HG03354 (cell line): Measurements from ENCODE around the gene GRK1.
"Not testable (repeated sequence)": the region's sequence is repeated elsewhere in the genome, so short reads cannot be mapped to it uniquely, and the experiment has no call there.

Experiments used
- ATAC-seq: cut with Tn5 transposase; IDR thresholded peaks from one replicate; pipeline ENCODE4 v1.9.1; 2021; ENCODE audit warnings: mild to moderate bottlenecking; ENCODE audit not compliant: unreplicated experiment, poor library complexity, severe bottlenecking

GRK1 gene

GRCh38 chr13:113750554-113751399, 83.8 kb downstream of the GRK1 start:
- ATAC-seq = no peak

DNA sequence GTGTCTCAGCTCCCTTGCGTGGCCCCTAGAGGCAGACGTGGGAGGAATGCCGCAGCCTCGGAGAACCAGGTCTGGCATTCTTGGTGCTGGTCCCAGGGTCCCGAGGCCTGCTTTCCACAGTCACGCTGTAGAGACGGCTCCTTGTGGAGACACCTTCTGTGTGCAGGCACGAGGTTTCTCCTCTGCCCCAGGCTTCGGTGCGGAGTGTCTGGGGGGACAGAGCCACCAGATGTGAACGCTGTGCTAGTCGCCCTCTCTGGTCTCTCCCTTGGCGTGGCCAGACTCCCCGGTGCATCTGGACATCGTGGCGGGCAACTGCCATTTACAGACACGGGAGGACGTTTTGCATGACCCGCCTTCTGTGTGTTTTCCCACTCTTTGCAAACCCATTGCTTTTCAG, 84.5 kb downstream of the GRK1 start:
- no peak for ATAC-seq

- ATAC-seq = not testable (repeated sequence)
These were observed 85.4 kb downstream of the GRK1 start for GRCh38 chr13:113752211-113752986.

- no peak for ATAC-seq
These were observed 86.2 kb downstream of the GRK1 start for GRCh38 chr13:113753171-113753570.

DNA sequence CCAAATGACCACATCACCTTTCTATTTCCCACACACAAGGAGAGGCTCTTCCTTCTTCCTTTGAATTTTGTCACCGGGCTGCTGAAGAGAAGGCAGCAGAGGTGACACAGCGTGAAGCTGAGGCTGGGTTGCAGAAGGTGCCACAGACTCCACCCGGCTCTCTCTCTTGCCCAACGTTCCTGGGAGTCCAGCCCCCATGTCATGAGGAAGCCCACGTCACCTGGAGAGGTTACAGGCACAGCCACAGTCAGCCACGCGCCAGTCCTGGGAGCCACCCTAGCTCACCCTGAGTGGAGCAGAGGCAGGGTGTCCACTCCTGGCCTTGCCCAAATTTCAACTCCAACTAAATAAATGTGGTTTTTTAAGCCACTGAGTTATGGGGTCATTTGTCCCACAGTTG, 87.2 kb downstream of the GRK1 start:
- ATAC-seq = no peak

- ATAC-seq = no peak
These were observed 87.7 kb downstream of the GRK1 start for GRCh38 chr13:113754691-113755090.

DNA sequence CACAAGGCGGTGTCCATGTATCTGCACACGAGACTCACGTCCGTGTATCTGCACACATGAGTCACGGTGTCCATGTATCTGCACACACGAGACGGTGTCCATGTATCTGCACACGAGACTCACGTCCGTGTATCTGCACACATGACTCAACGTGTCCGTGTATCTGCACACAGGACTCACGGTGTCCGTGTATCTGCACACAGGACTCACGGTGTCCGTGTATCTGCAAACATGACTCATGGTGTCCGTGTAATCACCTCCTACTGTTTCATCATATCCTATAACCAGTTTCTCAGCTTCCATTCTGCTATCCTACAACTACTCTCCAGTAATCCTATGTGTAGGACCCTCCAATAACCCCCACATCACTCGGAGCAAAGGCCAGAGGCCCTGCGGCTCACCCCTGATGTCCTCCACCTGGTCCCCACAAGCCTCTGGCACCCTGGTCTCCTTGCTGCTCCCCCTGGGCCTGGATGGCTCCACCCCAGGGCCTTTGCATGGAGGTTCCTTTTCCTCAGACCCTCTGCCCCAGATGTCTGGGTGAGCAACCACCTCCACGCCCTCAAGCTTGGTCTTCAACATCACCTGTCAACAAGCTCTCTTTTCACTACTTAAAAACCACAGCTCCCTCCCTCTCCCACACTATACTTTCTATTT, 89.5 kb downstream of the GRK1 start:
- no peak for ATAC-seq

GRCh38 chr13:113758651-113759524, 91.9 kb downstream of the GRK1 start, which contains the start of gene TMEM255B:
Gene TMEM255B, plus strand, starts transcription at chr13:113759226. Its CDS starts 44 bp downstream, at chr13:113759270.
- peak; percentile 70 for ATAC-seq

DNA sequence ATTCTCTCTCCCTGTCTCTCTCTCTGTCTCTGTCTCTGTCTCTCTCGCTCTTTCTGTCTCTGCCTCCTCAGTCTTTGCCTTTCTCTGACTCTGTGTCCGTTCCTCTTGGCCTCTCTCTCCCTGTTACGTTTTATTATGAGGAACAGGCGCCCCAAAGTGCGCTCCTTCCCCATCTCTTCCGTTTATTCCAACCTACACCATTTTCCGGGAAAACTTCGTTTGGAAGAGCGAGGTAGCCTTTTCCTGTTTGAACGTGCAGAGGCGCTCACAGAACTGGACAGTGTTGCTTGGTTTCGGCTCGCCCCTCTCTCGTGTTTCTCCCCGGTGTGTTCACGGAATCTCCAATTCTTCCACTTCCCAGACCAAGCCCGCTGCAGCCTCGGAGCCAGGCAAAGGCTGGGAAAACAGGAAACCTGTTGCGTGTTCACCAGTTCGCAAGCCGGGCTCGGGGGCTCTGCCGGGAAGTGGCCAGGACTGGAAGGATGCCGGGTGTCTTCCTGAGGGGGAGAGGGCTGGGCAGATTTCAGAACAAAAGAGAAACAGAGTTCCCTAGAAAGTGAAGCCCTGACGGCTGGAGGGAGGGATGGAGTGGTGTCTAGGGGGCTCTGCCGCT, 92.6 kb downstream of the GRK1 start:
- no peak for ATAC-seq

DNA sequence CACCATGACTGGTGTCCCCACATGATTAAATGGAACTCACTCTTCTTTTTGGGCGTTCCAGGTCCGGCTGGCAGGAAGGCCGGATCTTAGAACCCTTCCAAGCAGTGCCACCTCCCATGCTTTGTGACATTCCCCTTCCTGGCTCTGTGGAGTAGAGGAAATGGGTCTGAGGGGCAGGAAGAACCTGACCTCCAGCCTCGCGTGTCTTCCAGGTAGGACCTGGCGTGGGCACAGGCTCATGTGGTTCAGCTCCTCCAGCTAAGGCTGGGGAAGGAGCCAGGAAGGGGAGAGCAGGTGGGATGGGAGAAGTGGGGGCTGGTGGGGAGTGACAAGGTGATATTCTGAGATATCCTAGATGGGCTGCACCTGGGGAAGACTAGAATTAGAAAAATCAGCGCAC, 94.1 kb downstream of the GRK1 start:
- ATAC-seq = no peak

DNA sequence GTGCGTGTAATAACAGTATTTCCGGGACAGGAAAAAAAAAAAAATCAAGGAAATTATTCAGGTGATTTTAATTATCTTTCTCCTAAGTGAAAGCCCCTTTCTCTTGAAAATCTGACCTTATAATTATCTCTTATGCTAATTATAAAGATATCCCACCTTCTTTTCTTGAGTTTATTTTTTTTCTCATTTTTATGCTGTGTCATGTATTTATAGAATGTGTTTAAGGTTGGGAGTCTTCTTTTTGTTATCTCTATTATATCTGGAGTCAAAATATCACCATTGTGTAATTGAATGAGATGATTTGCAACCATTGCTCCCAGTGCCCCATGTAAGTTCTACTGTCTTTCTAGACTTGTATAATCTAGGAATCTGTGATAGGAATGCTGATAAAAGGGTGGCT, 95.1 kb downstream of the GRK1 start:
- no peak for ATAC-seq

DNA sequence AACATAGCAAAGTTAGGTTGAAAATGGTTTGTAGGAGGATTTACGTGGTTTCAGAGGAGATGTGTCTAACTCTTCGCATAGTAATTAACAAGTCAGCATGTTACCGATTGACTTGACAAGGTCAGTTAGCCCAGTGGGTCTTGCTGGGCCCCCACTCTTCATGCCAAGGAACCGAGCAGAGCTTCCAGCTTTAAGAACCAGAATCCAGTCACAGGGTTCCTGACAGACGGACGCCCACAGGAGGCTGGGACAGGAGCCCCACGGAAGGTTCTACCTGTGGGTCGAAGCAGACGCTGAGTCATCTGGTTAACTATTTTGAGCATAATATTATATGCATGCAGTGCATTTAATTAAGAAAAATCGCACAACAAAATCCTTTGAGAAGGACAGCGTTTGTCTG, 95.5 kb downstream of the GRK1 start:
- ATAC-seq = no peak

- no peak for ATAC-seq
These were observed 96.2 kb downstream of the GRK1 start for GRCh38 chr13:113763254-113763653.

- ATAC-seq = no peak
These were observed 97.2 kb downstream of the GRK1 start for GRCh38 chr13:113763961-113764792.

- ATAC-seq = no peak
These were observed 98.0 kb downstream of the GRK1 start for GRCh38 chr13:113764793-113765563.

DNA sequence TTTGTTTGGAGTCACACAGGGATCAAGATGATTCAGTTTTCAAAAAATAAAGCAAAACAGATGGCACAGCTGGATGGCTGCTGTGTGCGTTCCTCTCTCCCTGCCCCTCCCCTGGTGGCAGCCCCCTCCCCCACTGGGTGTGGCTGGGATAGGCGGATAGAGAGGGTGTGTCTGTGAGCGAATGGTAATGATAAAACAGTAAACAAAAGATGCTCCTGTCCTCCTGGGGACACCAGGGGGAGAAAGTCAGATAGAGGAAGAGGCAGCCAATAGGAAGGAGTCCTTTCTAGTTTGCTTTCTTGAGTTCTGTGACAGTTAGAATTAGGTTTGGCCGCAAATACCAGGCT, 98.5 kb downstream of the GRK1 start:
- ATAC-seq = no peak

DNA sequence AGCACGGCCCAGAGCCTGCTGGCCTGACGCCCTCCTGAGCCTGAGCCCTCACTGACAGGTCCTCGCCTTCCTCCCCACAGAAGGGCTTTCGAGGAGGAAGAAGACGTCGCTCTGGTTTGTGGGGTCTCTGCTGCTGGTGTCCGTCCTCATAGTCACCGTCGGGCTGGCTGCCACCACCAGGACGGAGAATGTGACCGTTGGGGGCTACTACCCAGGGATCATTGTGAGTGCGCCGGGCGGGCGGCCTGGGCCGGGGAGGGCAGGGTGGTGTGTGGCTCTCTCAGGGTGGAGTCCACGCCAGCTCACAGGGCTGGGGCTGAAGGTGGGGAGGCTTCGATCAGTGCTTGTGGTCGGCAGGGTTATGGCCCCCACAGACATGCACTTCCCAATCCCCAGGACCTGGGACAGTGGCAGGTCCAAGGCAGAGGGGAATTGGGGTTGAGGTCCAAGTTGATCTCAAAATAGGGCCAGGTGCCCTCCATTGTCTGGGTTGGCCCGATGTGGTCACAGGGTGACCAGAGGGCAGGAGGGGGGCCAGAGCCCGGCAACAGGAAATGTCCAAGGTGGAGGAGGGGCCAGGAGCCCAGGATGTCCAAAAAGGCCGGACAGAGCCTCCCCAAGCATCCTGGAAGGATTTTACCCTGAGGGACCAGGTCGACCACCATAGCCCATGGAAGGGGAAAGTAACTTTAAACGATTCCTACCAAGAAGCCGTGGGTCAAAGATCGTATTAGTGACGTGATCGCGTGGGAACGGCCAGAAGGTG, 99.2 kb downstream of the GRK1 start:
- ATAC-seq = no peak
